Glomerular visceral epithelial cell (primary cell): ENCODE data around the gene ACSF3.
A peak's percentile ranks its signal among the peaks of the same experiment; 100 is the strongest.

Experiments used
- DNase-seq: peaks from one replicate; pipeline ENCODE4 v3.0.0-alpha.2; 2016; ENCODE audit errors: extremely low spot score

ACSF3 gene

DNA sequence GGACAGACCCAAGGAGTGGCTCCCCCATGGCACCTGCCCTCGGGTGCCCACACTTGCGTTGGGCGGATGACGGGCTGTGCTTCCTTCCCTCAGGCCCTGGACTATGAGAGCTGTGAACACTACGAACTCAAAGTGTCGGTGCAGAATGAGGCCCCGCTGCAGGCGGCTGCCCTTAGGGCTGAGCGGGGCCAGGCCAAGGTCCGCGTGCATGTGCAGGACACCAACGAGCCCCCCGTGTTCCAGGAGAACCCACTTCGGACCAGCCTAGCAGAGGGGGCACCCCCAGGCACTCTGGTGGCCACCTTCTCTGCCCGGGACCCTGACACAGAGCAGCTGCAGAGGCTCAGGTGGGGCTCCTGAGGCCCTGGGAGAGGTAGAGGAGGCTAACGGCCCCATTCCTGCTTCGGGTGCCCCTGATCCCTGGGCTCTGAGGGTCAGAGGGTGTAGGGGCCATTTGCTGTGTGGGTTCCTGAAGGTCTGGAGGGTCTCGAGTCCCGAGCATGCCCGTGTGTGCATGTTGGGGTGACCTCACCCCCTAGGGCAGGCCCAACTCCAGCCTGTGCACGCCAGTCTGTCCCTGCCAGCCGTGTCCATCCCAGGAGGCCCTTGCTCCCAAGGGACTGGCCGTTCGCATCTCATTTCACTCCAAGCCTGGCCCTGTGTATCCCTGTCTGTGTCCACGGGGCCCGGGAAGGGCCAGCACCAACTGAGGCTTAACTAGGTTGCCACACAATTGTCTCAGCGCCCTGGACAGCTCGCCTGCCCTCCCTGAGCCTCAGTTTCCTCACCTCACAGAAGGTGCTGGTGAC lies 96.7 kb downstream of the ACSF3 start:
- no peak for DNase-seq

DNA sequence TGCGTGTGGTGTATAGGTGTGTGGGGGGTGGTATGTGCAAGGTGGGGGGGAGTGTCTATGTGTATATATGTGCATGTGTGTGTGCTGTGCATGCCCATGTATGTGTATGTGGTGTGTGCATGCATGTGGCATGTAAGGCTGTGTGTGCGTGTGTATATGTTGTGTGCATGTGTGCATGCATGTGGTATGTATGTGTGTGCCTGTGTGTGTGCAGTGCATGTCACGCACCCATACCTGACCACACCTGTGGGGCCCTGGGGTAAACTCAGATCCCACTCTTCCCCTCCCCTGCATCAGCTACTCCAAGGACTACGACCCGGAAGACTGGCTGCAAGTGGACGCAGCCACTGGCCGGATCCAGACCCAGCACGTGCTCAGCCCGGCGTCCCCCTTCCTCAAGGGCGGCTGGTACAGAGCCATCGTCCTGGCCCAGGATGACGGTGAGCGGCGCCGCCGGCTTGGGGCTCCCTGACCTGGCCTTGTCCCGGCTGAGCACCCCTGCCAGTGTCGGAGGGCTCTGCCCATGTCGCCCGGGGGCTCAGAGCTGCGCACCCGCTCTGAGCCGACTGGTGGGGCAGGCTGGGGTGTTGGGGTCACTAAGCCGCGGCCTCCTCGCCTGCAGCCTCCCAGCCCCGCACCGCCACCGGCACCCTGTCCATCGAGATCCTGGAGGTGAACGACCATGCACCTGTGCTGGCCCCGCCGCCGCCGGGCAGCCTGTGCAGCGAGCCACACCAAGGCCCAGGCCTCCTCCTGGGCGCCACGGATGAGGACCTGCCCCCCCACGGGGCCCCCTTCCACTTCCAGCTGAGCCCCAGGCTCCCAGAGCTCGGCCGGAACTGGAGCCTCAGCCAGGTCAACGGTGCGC lies 97.6 kb downstream of the ACSF3 start:
- no peak for DNase-seq

DNA sequence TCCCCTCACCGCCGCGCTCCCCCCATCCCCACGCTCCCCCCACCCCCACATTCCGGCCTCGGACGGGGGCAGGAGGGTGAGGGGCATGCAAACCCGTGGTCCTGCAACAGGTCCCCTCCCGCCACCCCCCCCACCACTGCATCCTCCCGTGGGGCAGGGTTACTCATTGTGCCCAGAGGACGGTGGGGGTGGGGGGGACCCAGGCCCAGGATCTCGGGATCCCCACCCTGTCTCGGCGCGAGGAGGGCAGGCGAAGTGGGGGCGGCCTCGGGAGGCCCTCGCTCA lies 98.2 kb downstream of the ACSF3 start:
- DNase-seq, result no peak

DNA sequence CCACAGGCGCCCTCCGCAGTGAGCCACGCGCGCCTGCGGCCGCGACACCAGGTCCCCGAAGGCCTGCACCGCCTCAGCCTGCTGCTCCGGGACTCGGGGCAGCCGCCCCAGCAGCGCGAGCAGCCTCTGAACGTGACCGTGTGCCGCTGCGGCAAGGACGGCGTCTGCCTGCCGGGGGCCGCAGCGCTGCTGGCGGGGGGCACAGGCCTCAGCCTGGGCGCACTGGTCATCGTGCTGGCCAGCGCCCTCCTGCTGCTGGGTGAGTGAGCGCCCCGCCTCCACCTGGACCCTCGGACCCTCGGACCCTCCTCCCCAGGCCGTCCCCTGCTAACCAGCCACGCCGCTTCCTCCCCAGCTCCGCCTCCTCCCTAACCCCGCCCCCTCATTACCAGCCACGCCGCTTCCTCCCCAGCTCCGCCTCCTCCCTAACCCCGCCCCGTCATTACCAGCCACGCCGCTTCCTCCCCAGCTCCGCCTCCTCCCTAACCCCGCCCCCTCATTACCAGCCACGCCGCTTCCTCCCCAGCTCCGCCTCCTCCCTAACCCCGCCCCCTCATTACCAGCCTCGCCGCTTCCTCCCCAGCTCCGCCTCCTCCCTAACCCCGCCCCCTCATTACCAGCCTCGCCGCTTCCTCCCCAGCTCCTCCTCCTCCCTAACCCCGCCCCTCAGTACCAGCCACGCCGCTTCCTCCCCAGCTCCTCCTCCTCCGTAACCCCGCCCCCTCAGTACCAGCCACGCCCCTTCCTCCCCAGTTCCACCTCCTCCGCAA lies 98.7 kb downstream of the ACSF3 start:
- peak; percentile 70 for DNase-seq

DNA sequence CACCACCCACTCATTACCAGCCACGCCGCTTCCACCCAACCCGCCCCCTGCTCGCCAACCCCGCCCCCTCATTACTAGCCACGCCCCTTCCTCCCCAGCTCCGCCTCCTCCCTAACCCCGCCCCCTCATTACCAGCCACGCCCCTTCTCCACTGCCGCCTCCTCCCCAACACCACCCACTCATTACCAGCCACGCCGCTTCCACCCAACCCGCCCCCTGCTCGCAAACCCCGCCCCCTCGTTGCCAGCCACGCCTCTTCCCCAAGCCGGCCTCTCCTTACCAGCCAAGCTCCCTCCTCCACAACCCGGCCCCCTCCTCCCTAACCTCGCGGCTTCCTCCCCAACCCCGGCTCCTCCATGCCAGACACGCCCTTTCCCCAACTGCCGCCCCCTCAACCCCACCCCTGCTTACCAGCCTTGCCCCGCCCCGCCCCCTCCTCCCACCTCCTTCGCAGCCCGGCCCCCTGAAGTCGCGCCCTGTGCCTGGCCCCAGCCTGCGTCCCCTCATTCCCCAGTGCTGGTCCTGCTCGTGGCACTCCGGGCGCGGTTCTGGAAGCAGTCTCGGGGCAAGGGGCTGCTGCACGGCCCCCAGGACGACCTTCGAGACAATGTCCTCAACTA lies 99.4 kb downstream of the ACSF3 start:
- DNase-seq, result no peak

DNA sequence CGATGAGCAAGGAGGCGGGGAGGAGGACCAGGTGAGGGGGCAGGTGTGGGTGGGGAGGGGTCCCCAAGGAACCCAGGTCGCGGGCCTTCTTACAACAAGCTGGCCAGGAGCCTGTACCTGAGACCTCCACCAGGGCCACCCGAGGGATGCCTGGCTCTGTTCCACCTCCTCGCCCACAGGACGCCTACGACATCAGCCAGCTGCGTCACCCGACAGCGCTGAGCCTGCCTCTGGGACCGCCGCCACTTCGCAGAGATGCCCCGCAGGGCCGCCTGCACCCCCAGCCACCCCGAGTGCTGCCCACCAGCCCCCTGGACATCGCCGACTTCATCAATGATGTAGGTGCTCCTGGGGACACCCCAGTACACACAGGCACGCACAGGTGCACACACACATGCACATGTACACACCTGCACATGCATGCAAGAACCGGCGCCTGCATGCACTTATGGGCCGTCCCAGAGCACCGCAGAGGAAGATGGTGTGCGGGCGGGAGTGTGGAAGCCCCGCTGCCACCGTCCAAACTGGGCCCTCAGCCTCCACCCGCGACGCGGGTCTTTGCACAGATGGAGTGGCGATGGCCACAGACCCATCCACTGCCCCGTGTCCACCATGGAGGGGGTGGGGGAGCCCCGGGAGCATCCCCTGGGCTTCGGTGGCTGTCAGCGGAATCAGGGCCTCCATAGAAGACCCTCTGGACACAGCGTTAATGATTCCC lies 100.1 kb downstream of the ACSF3 start:
- DNase-seq, result no peak

DNA sequence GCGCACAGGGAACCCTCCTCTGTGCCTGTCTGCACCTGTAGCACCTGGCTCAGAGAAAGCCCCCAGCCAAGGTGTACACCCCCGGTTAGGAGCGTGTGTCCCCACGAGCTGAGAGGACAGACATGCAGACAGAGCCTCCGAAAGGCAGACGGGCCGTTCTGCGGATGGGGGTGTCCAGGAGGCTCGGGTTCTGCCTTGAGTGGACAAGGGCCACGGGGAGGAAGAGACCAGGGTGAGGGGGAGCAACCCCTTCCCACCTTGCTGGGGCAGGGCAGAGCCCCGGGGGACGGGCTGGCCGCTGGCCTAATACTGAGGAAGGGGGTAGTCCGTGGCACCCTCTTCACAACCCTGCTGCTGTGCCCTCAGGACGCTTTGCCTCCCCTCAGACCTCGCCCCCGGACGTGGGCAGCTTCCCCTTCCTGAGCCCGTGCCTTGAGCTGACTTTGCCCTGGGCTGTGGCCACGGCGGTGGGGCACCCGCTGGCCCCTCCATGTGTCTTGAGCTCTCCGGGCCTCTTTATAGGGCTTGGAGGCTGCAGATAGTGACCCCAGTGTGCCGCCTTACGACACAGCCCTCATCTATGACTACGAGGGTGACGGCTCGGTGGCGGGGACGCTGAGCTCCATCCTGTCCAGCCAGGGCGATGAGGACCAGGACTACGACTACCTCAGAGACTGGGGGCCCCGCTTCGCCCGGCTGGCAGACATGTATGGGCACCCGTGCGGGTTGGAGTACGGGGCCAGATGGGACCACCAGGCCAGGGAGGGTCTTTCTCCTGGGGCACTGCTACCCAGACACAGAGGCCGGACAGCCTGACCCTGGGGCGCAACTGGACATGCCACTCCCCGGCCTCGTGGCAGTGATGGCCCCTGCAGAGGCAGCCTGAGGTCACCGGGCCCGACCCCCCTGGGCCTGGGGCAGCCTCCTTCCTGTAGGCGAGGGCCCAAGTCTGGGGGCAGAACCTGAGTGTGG lies 101.0 kb downstream of the ACSF3 start:
- DNase-seq, result no peak

DNA sequence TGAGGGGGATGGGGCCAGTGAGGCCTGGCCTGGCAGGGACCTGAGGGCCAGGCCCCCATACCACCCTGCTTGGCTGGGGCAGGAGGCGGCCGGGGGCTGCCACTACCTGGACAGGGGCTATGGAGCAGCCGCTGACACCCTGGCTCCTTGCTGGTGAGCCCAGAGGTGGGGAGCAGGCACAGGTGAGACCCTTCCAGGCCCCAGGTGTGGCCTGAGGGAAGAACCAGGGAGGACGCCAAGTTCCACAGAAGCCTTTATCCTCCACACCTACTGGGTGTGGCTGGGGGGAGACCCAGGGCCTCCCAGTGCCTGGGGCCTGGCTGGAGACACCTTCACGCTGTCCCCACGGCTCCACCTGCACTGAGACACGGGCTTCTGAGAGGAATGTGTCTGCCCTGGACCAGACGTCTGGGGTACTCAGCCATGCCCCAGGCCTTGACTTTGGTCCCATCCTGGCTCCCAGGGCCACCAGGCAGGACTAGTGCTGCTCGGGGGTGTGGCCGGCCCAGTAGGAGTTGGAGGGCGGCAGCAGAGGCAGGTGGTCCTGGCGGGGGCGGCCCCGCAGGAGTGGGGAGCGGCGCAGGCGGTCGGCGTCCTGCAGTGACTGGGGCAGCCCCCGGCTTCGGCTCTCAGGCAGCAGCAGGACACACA lies 102.0 kb downstream of the ACSF3 start:
- DNase-seq, result no peak

DNA sequence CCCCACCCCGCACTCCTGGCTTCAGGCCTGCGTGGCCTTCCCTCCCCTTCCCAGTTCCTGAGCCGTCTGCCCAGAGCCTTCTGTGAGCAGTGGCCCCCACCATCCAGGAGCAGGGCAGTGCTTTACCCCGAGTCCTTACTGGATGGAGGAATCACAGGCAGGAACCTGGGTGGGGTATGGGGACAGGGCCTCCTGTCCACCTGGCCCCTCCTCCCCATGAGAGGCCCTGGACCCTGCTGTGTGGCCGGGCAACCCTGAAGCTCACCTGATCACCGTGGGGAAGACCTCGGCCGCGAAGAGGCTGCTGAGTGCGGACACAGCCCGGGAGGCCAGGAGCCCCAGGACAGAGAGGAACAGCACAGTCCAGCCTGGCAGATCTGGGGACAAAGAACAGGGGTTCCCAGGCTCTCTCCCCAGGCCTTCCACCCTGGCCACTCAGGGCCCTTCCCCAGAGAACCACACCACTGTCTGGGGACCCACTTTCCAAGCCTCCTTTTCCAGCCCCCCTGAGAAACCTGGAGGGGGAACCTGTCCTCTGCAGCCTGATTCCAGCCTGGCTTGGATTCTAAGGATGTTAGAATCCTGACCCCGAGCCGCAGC lies 103.5 kb downstream of the ACSF3 start:
- no peak for DNase-seq

DNA sequence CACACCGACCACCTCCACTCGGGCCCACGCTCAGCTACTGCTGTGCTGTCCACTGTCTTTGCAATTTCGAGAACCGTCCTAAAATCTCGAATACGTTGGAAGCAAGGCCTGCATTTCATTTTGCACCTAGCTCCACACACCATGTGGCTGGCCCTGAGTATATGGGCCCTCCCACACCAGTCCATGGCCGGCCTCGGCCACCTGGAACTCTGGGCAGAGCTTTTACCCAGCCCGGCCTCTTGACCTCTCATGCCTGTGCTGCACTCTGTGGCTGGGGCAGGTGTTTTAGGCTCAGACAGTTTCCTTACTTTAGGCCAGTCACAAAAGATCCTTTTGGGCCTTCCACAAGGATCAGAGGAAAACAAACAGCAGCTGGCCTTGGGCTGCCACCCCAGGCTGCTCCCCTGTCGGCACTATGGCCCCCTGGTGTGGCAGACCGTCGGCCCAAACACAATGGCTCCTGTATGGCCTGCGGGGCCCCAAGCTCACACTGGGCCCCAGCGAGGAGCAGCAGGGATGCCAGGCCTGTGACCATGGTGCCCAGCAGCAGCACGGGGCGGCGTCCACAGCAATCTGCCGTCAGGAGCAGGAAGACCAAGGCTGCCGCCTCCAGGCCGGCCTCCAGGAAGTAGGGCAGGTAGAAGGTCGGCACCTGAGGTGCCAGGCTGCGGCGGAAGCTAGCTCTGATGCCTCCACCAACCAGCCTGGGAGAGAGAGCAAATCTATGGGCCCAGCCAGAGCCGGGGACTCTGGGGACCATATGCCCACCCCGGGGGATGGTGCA lies 104.2 kb downstream of the ACSF3 start:
- no peak for DNase-seq

DNA sequence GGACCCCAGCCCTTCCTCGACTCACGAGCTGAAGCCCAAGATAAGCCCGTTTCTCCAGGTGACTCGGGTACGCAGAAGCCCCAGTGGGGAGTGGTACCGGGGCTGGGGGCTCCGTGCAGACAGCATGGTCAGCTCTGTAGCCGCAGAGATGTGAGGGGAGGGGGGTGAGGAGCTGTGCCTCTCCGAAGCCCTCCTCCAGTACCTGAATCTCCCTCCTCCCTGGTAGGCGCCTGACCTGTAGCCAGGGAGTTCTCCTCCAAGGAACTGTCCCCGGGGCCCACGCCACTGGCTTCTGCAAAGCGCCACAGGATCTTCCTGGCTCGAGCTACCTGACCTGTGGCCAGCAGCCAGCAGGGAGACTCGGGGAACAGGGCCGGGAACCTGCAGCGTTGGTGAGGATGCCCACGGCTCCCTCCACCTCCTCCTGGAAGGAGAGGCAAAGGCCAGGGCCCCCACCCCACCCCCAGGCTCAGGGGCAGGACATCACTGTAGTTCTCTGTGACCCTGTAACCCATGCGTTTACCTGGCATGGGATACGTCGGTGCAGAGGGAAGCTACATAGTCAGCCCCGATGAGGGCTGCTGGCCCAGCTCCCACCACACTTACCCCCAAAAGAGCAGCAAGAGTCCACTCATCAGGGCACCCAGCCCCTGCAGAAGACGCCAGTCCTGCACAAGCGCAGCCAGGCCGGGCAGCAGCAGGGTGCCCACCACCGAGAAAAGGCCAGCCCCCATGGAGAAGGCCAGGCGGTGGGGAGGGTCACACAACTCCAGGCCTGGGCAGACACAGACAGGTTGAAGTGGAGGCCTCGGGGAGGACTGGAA lies 105.0 kb downstream of the ACSF3 start:
- DNase-seq, result no peak

DNA sequence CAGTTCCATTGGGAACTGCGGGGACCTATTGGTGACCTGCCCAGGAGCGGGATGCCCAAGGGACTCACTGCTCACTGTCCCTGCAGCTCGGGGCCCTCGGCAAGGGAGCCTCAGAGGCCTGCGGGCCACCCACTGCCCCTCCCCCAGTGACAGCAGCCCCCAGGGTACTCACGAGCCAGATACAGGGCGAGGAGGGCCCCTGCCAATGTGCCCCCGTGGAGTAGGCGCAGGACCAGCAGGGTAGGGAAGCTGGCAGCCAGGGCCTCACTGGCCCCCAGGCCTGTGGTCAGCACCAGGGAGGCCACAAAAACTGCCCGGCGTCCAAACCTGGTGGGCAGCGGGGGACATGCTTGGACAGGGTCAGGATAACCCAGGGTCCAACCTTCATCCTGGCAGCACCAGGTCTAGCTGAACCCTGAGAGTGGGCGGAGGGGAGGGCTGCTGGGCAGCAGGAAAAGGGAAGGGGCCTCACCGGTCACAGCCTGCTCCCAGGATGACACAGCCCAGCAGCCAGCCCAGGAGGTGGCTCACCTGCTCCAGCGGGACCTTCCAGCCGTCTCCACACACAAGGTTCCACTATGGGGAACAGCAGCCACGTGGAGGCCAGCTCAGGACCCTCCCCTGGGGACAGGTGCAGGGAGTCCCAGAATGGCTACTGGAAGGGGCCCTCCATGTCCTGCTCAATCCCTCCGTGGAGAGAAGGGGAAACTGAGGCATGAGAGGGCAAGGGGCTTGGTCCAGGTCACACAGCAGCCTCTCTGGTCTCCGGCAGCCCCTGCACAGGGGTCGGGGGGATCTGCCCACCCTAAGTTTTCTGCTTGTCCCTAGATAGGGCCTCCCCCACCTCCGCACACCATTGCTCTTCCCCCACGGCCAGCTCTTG lies 105.8 kb downstream of the ACSF3 start:
- DNase-seq, result no peak

DNA sequence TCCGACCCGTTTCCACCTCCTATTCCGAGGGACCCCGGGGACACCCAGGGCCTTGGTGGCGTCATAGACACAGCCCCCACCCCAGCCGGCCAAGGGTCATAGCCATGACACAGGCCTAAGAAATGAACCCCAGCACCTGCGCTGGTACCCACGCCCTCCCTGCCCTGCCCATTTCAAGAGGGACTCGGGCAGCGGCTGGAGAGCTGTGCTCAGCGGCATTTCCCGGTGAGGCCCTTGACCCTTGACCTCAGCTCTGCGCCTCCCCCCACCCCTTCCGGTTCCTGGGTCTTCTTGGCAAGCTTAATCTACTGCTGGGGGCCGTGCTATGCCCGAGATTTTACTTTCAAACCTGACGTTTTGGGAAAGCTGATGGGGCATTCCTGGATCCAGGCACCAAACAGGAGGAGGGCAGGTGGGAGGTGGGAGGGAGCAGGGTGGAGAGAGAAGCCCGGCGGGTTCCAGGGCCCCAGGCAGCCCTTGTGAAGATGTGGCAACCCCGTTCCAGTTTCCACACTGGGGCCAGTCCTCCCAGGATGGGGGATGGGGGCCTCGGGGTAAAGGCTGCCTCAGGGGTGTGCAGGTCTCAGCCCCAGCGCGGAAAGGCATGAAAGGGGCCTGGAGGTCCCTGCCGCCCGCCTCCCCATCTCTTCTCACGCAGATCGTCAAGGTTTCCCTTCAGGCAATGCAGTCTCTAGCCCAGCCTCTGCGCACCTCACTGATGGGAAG lies 106.6 kb downstream of the ACSF3 start, which contains the start of gene SLC22A31:
TSS of gene SLC22A31 (minus strand) at position 414 of the 726 bp plus-strand sequence. CDS start at position 378, 36 bp downstream.
- DNase-seq, result no peak

DNA sequence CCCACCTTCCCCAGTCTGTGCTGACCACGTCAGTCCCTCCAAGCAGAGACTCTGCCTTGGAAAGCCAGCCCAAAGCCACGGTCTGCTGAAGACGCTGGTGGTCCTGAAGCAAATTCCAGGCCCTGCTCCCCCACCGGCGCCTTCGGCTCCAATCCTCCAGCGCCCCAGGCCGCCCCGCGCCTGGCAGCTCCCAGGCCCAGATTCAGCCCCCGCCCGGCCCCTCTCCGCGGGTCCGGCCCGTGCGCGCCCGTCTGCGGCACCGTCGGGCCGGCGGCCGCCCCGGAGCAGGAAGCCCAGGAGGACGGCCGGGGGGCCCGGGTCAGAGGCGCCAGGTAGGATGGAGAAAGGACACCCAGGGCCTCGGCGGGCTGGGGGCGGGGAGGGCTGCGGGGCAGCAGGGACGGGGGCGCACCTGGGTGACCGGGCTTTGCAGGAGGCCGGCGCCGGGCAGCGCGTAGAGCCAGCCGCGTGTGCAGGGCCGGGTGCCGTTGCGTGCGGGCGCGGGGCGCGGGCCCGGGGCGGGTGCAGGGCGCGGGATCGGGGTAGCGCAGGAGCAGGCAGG lies 107.3 kb downstream of the ACSF3 start:
- no peak for DNase-seq
